Stimulated activated CD8-positive, alpha-beta memory T cell treated with anti-CD3 and anti-CD28 coated beads, Interleukin-12 subunit alpha, Interleukin-12 subunit beta, amount 100 ng/mL, for 1 hour (primary cell): ENCODE data around the gene KIF11.
"Not testable (repeated sequence)": the region's sequence is repeated elsewhere in the genome, so short reads cannot be mapped to it uniquely, and the experiment has no call there.

Source experiments
- DNase-seq: peaks from one replicate; pipeline ENCODE4 v3.0.0-alpha.2; 2020; ENCODE audit warnings: low read depth

The KIF11 gene

GRCh38 chr10:92592761-92593618 is at the start of gene KIF11:
KIF11 (plus strand) TSS chr10:92593130; CDS start chr10:92593376, 246 bp downstream.
- peak; percentile 96 for DNase-seq

DNA sequence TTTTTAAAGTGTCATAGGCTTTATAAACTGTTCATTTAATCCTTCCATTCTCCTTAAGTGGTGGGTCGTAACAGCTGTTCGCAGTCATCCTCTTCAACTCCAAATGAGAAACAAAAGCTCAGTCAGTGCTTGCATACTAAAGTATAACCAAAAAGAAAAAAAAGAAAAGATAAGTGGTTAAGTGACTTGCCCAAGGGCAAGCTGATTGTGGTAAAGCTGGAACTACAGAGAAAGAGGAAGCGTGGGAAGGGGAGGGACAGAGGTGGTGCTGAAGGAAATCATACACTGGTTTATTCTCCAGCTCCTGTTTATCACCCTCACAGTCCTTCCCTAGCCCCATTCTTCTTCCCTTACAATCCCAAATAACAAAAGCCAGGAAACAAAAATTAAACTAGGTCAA is 48.6 kb upstream of the KIF11 start:
- no peak for DNase-seq

DNA sequence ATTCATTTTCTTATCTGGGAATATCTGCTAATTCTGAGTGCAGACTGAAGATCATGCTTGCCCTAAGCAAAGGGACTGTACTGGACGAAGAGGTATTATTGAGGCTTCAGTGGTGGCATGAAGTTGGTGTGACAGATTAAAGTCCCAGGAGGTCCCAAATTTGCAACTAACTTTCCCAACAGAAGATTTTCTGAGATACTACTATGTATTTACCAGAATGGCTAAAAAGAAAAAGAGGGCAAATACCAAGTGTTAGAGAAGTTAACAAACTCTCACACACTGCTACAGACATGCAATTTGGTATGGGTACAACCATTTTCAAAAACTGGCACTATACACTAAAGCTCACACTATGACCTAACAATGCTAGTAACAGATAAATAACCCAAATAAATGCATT is 47.4 kb upstream of the KIF11 start:
- no peak for DNase-seq

DNA sequence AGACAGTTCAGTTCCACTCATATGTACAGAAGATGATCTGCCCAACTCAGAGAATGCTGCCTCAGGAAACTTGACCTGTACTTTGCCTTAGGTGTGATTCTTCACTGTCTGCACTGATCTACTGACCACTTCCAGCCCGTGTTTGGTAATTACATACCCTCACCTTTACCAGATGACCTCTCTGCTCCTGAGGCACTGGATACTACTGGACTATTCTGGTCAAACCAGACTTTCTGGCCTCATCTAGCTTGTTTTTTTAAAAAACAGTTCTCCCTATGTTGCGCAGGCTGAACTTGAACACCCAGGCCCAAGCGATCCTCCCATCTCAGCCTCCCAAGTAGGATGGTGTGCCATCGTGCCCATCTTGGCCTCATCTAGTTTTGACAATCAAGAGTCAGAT is 45.3 kb upstream of the KIF11 start:
- DNase-seq: no peak

DNA sequence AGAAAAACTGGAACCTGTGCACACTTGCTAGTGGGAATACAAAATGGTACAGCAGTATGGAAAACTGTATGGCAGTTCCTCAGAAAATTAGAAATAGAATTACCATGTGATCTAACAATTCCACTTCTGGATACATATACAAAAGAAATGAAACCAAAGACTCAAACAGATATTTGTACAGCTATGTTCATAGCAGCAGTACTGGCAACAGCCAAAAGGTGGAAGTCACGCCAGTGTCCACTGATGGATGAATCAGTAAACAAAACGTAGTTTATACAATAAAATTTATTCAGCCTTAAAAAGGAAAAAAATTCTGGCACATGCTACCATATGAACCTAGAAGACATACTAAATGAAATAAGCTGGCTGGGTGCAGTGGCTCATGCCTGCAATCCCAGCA is 42.0 kb upstream of the KIF11 start:
- DNase-seq: no peak

DNA sequence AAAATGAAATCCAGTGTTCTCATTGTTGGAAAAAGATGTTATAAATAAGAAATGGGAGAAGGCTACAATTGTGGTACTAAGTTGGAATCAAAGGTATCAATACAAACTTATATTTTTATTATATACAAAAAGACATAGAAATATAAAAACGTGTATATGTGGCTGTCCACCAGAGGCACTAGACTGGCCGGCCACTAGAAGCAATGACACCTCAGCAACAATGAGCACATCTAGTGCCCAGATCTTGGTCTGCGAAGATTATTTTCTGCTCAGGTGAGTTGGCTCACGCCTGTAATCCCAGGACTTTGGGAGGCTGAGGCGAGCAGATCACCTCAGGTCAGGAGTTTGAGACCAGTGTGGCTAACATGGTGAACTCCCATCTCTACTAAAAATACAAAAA is 40.6 kb upstream of the KIF11 start:
- DNase-seq: no peak

GRCh38 chr10:92553959-92554358 is 39.0 kb upstream of the KIF11 start:
- DNase-seq: no peak

DNA sequence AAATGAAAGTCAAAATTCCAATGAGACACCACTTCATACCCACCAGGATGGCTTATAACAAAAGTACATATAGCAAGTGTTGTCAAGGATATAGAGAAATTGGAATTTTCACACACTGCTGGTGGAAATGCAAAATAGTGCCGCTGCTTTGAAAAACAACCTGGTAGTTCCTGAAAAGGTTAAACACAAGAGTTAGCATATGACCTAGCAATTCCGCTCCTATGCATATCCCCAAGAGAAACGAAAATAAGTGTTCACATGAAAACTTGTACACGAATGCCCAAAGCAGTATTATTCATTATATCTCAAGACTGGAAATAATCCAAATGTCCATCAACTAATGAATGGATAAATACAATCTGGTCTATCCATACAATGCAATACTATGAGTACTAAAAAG is 33.9 kb upstream of the KIF11 start:
- no peak for DNase-seq

- no peak for DNase-seq
Observed at GRCh38 chr10:92562424-92562823, 30.5 kb upstream of the KIF11 start.

GRCh38 chr10:92567952-92568600 is 24.9 kb upstream of the KIF11 start:
- DNase-seq: no peak

GRCh38 chr10:92569071-92569470 is 23.9 kb upstream of the KIF11 start:
- DNase-seq: no peak

GRCh38 chr10:92569663-92570062 is 23.3 kb upstream of the KIF11 start:
- DNase-seq: not testable (repeated sequence)

DNA sequence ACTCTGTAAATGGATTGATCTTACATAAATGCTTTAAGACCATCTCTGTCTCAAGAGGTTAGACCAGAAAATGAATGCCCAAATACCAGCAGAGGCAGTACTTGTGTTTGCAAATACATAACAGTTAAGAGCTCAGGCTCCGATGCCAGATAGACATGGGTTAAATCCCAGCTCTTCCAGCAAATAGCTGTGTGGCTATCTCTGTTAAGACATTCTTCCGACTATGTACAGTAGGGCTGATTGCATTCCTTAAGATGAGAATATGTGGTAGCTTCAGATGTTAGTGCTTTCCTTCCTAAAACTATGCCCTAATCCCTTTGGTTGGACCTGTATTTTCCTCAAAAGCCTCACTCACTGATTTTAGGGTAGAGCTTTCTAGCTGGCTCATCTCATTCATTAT is 21.3 kb upstream of the KIF11 start:
- no peak for DNase-seq

GRCh38 chr10:92572362-92573090 is 20.4 kb upstream of the KIF11 start:
- DNase-seq: no peak

GRCh38 chr10:92573091-92573797 is 19.7 kb upstream of the KIF11 start:
- peak; percentile 9 for DNase-seq

- DNase-seq: peak; percentile 64
Observed at GRCh38 chr10:92573798-92574547, 19.0 kb upstream of the KIF11 start, which contains the start of gene IDE. IDE (minus strand) TSS chr10:92574093; CDS start chr10:92574019, 74 bp downstream.

DNA sequence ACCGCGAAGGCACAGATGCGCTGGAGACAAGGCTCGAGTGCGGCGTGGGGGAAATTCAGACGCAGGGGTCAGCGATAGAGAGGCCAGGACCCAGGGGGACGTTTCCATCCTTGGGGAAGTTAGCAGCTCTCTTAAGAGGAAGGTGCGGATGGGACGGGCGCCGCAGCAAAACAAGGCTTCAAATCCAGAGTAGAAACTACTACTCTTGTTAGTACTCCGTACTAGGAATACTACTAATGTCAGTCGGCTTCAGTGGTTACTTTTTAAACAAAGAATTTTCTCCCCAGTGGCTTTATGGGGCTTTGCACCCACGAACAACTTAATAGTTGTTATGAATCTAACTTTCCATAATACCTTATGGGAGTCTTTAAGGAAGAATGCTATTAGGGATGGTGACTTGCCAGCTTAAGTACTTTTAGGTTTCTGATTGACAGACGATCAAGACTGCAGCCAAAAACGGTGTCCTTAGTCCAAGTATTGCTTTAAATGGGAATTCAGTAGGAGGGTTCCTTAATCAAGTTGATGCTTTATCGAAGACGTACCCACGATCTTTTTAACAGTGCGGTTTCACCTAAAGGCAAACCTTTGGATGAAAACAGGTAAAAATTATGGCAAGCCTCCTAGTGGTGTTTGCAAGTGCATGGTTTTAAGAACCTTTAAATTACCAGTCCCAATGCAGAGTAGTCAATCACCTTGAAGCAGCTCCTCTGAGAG is 18.2 kb upstream of the KIF11 start:
- DNase-seq: no peak

- DNase-seq: no peak
Observed at GRCh38 chr10:92575961-92576360, 17.0 kb upstream of the KIF11 start.

- DNase-seq: not testable (repeated sequence)
Observed at GRCh38 chr10:92582347-92582746, 10.6 kb upstream of the KIF11 start.
